Ishikawa (cell line): ENCODE data around the gene TRIM9.

Experiments used
- EP300 ChIP-seq: IDR thresholded peaks from 2 replicates; pipeline ENCODE4 v1.6.1; 2012; ENCODE audit warnings: borderline replicate concordance
- TEAD4 ChIP-seq: IDR thresholded peaks from 2 replicates; pipeline ENCODE4 v1.6.1; 2012

DNA sequence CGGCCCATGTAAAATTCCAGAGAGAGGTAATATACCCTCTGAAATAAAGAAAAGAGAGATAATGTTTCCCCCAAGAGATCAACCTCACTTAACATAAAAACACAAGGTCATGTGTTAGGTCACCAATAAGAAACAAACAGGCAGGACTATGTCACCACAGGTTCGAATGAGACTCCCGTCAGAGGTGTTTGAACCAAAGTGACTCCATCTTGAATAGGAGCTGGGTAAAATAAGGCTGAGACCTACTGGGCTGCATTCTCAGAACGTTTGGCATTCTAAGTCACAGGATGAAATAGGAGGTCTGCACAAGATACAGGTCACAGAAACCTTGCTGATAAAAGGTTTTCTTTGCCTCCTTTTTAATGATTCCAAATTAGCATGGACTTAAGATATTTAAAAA, 157.1 kb downstream of the TRIM9 start:
- TF ChIP-seq TEAD4 (no peak), EP300 (no peak)
